ENCODE measurements around the gene SLC25A31. TPM values are rescaled to one million over a fixed set of nuclear protein-coding genes. Genes with fewer than 3 reads are reported as not detected.

Gene SLC25A31
- total and polyA plus RNA-seq, 2 of the 13 experiments (the other 11 are each of a cell fraction or from before 2014, with no cell fraction given), result 0.04 TPM; not detected in 1

DNA sequence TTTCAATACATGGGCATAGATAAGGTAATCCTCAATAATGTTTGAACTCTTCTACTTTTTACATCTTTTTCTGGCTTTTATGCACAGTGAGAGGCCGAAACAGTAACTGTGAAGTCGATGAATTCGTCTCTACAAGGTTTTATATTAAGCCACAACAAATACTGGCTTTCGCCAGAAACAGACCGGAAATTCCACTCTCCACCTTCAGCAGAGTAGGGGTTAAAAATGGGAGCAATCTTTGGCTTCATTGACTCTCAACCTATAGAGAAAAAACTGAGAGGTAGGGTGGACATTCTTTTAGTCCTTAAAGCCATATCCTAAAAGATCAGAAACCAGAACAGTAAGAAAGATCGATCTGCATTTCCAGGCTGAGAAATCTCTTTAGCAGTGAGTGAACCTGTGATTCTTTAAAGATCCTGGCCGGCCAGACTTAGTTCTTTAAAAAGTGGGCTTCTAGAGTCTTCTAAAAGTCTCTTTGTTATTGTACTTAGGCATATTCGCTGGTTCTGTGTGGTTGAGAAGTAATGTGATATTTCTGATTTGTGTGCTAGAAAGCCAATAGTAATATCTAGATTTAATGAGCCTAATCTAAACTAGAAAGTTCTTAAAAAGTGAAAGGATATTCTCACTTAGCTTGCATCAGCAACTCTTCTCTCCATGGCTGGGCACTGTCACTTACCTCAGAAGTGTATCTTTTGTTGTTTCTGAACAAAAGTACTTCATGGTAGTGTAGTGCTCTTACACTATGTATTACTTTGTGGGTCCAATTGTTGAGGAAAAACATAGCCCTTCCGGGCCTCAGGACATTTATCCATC lies 54.0 kb downstream of the SLC25A31 start (continued):
- TF ChIP-seq HNRNPK (IDR thresholded peaks at IDR 0.05; ENCODE audit: low read depth, low read length, poor library complexity, severe bottlenecking) (no peak), ZNF569 (CRISPR knock-in tag; IDR thresholded peaks at IDR 0.05; ENCODE audit: borderline replicate concordance) (no peak), ZBTB37 (CRISPR knock-in tag; IDR thresholded peaks at IDR 0.05) (no peak), GABPA (IDR thresholded peaks at IDR 0.05; ENCODE audit: low read depth, low read length) (no peak), GABPA (CRISPR knock-in tag; IDR thresholded peaks at IDR 0.05; ENCODE audit: low read depth) (peak; percentile 42; the same call in 1 of the 2 replicates), ARID5B (CRISPR knock-in tag; IDR thresholded peaks at IDR 0.05) (peak; percentile 18), ETV5 (CRISPR knock-in tag; IDR thresholded peaks at IDR 0.05; ENCODE audit: borderline replicate concordance) (peak; percentile 69), ETV6 (CRISPR knock-in tag; conservative IDR thresholded peaks at IDR 0.05) (no peak), PLSCR1 (CRISPR knock-in tag; IDR thresholded peaks at IDR 0.05; ENCODE audit: borderline replicate concordance) (no peak), HOXA9 (CRISPR knock-in tag; IDR thresholded peaks at IDR 0.05; ENCODE audit: borderline replicate concordance) (no peak), GTF3A (CRISPR knock-in tag; conservative IDR thresholded peaks at IDR 0.05) (no peak), ZNF646 (CRISPR knock-in tag; IDR thresholded peaks at IDR 0.05) (no peak), YEATS4 (CRISPR knock-in tag; IDR thresholded peaks at IDR 0.05; ENCODE audit: borderline replicate concordance) (no peak)

Measured in HepG2 (cell line).